Measurements from ENCODE around the gene PARN. TPM values are rescaled to one million over a fixed set of nuclear protein-coding genes. Genes with fewer than 3 reads are reported as not detected.

The PARN gene
- total and polyA plus RNA-seq, 2 of the 8 experiments (the other 6 are each of a cell fraction or from before 2014, with no cell fraction given): 24.5 to 44.6 TPM

- H3K4ac ChIP-seq (replicated peaks; ENCODE audit: insufficient read length, low read depth, low read length): no peak overlapping the region
- no peak overlapping the region for H4K8ac ChIP-seq (ENCODE audit: extremely low read depth, insufficient read depth, low read length)
- H4K20me1 ChIP-seq (replicated peaks in 1 of 2; ENCODE audit: control insufficient read depth in 1 of 2, insufficient read depth in 2 of 2, low read length in 2 of 2): no peaks in the 10 kb centered on the region
- no peak overlapping the region for H2BK15ac ChIP-seq (ENCODE audit: low read length)
- no peak overlapping the region for H3K4me2 ChIP-seq (ENCODE audit: insufficient read depth in 1 of 2, low read depth in 2 of 2, low read length in 2 of 2)
- H3K4me3 ChIP-seq (ENCODE audit: extremely low read depth in 1 of 4, insufficient read depth in 2 of 4, low read depth in 3 of 4, low read length in 4 of 4): no peak overlapping the region
- H3K36me3 ChIP-seq (ENCODE audit: control insufficient read depth in 2 of 4, insufficient read depth in 4 of 4, low read length in 3 of 4): no peaks in the 10 kb centered on the region
- DNase-seq (ENCODE audit: low read depth in 1 of 2, low spot score in 2 of 2) (no peak), FAIRE-seq (no peak)
- no peak overlapping the region for H3K27ac ChIP-seq (ENCODE audit: low read depth, low read length)
- no peak overlapping the region for H2BK20ac ChIP-seq (ENCODE audit: low read length)
- H3K79me1 ChIP-seq (ENCODE audit: low read depth, low read length): peaks cover 4% of the 10 kb centered on the region
- no peak overlapping the region for H3K23ac ChIP-seq (ENCODE audit: insufficient read length)
- no peak overlapping the region for H3K14ac ChIP-seq (ENCODE audit: insufficient read length)
- no peak overlapping the region for H3K18ac ChIP-seq (ENCODE audit: extremely low read depth, low read length)
- H3K9ac ChIP-seq (replicated peaks in 1 of 4; ENCODE audit: extremely low read depth in 1 of 4, low read depth in 3 of 4, low read length in 3 of 4): no peak overlapping the region
- no peak overlapping the region for H2BK120ac ChIP-seq (replicated peaks; ENCODE audit: low read depth, low read length)
- 90% methylated on average over 6 of the region's 6 CpGs; no CpG with 5 or more reads in 1 of the 2 experiments for WGBS, 2 experiments (ENCODE audit: extremely low coverage in 1 of 2, insufficient coverage in 1 of 2, insufficient read length in 1 of 2, insufficient replicate concordance in 2 of 2, low coverage in 1 of 2, low lambda C conversion rate in 2 of 2, missing lambda C conversion rate in 1 of 2)
- no peak overlapping the region for H2AK5ac ChIP-seq (ENCODE audit: low read depth, low read length)
- H3K9me3 ChIP-seq (ENCODE audit: insufficient read depth in 2 of 2, low read depth in 1 of 2, low read length in 1 of 2): no peaks in the 10 kb centered on the region
- no peak overlapping the region for H3K56ac ChIP-seq (replicated peaks; ENCODE audit: insufficient read length, low read depth, low read length)
- no peak overlapping the region for H4K91ac ChIP-seq (replicated peaks; ENCODE audit: insufficient read length, low read length)
- ChIA-PET POLR2A (ENCODE audit: partially characterized antibody) (interaction anchor here (0.6 to 1.7 kb wide), 2 partner anchors 11 to 483 kb away, joined by 6 to 7 read pairs; no protein-coding TSS in a partner anchor), CTCF (ENCODE audit: partially characterized antibody) (interaction anchor here (0.8 to 2.6 kb wide), 2 partner anchors 13 to 19 kb away, joined by 4 to 6 read pairs; no protein-coding TSS in a partner anchor)
- H2AFZ ChIP-seq (ENCODE audit: low read length): no peak overlapping the region
- H3K4me1 ChIP-seq (replicated peaks in 1 of 4; ENCODE audit: control insufficient read depth in 3 of 4, insufficient read depth in 4 of 4, low read length in 3 of 4): peaks cover 0 to 8% (median 6%) of the 10 kb centered on the region in 4 experiments; a peak in 5 of 7 replicates
- no peaks in the 10 kb centered on the region for H3K27me3 ChIP-seq (replicated peaks in 1 of 4; ENCODE audit: control insufficient read depth in 3 of 4, extremely low read depth in 1 of 4, insufficient read depth in 3 of 4, low read length in 3 of 4)
- H3K23me2 ChIP-seq (ENCODE audit: low read depth, low read length): no peaks in the 10 kb centered on the region
- no peak overlapping the region for H2BK5ac ChIP-seq (ENCODE audit: low read depth, low read length)
- no peak overlapping the region for H2BK12ac ChIP-seq (ENCODE audit: low read depth, low read length)
- H4K5ac ChIP-seq (ENCODE audit: insufficient read length, low read depth, low read length): no peak overlapping the region
- no peaks in the 10 kb centered on the region for H3K79me2 ChIP-seq (ENCODE audit: control insufficient read depth in 1 of 2, insufficient read depth in 2 of 2, low read length in 2 of 2)
- TF ChIP-seq ZNF274 (IDR thresholded peaks at IDR 0.05; ENCODE audit: borderline replicate concordance, extremely low read depth, low read length) (no peak), TCF12 (IDR thresholded peaks at IDR 0.05; ENCODE audit: low read depth, low read length) (no peak), SUZ12 (IDR thresholded peaks at IDR 0.05; ENCODE audit: low read length) (no peak), EZH2 (IDR thresholded peaks at IDR 0.05; ENCODE audit: low read depth, low read length, severe bottlenecking) (no peak), SIX5 (IDR thresholded peaks at IDR 0.05; ENCODE audit: low read depth, low read length) (no peak), RBBP5 (IDR thresholded peaks at IDR 0.05; ENCODE audit: borderline replicate concordance, low read depth, low read length) (no peak), CBX8 (IDR thresholded peaks at IDR 0.05; ENCODE audit: borderline replicate concordance, low read depth, low read length) (no peak), POU5F1 (IDR thresholded peaks at IDR 0.05; ENCODE audit: low read depth, low read length) (no peak), YY1 (IDR thresholded peaks at IDR 0.05; ENCODE audit: low read depth, low read length) (no peak)
- TF ChIP-seq, protein P1, sequence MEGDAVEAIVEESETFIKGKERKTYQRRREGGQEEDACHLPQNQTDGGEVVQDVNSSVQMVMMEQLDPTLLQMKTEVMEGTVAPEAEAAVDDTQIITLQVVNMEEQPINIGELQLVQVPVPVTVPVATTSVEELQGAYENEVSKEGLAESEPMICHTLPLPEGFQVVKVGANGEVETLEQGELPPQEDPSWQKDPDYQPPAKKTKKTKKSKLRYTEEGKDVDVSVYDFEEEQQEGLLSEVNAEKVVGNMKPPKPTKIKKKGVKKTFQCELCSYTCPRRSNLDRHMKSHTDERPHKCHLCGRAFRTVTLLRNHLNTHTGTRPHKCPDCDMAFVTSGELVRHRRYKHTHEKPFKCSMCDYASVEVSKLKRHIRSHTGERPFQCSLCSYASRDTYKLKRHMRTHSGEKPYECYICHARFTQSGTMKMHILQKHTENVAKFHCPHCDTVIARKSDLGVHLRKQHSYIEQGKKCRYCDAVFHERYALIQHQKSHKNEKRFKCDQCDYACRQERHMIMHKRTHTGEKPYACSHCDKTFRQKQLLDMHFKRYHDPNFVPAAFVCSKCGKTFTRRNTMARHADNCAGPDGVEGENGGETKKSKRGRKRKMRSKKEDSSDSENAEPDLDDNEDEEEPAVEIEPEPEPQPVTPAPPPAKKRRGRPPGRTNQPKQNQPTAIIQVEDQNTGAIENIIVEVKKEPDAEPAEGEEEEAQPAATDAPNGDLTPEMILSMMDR (IDR thresholded peaks at IDR 0.05; ENCODE audit: control extremely low read depth in 1 of 3, insufficient read depth in 1 of 3, low read depth in 1 of 3, low read length in 3 of 3): no peak
Observed at GRCh38 chr16:14510939-14511799, 118.9 kb downstream of the PARN start.
